ENCODE results near the gene KCNG4.

GRCh38 chr16:84176192-84177053, 63.4 kb downstream of the KCNG4 start:
- TF ChIP-seq CTCF (IDR thresholded peaks at IDR 0.05) (no peak), POLR2A (IDR thresholded peaks at IDR 0.05) (no peak)
